ENCODE measurements around the gene BRME1. TPM values are rescaled to one million over a fixed set of nuclear protein-coding genes. Genes with fewer than 3 reads are reported as not detected.
"Not testable (repeated sequence)": the region's sequence is repeated elsewhere in the genome, so short reads cannot be mapped to it uniquely, and the experiment has no call there.

Gene BRME1
- total RNA-seq, 1 donor from 2014 or later: 0.49 TPM

GRCh38 chr19:13926715-13927114, 20.8 kb upstream of the BRME1 start:
- H3K79me2 ChIP-seq (ENCODE audit: low read depth): no peaks in the 10 kb centered on the region
- no peak for TF ChIP-seq EZH2phosphoT487 (IDR thresholded peaks at IDR 0.05)
- TF ChIP-seq, protein P1, sequence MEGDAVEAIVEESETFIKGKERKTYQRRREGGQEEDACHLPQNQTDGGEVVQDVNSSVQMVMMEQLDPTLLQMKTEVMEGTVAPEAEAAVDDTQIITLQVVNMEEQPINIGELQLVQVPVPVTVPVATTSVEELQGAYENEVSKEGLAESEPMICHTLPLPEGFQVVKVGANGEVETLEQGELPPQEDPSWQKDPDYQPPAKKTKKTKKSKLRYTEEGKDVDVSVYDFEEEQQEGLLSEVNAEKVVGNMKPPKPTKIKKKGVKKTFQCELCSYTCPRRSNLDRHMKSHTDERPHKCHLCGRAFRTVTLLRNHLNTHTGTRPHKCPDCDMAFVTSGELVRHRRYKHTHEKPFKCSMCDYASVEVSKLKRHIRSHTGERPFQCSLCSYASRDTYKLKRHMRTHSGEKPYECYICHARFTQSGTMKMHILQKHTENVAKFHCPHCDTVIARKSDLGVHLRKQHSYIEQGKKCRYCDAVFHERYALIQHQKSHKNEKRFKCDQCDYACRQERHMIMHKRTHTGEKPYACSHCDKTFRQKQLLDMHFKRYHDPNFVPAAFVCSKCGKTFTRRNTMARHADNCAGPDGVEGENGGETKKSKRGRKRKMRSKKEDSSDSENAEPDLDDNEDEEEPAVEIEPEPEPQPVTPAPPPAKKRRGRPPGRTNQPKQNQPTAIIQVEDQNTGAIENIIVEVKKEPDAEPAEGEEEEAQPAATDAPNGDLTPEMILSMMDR (IDR thresholded peaks at IDR 0.05): no peak
- TF ChIP-seq EZH2 (IDR thresholded peaks at IDR 0.05): no peak
- H3K4me1 Mint-ChIP-seq: no peaks in the 10 kb centered on the region
- H2AFZ ChIP-seq (replicated peaks): no peak overlapping the region
- H3K9ac ChIP-seq: no peak overlapping the region
- H3F3A ChIP-seq (ENCODE audit: low read depth): no peaks in the 10 kb centered on the region
- peaks cover 4% of the 10 kb centered on the region for H3K27me3 Mint-ChIP-seq (ENCODE audit: insufficient read depth, low read depth)
- H3K4me1 ChIP-seq: no peaks in the 10 kb centered on the region
- no peak overlapping the region for H3K4me2 ChIP-seq
- peak overlapping the region; percentile 21 for H3K4me3 Mint-ChIP-seq
- no peaks in the 10 kb centered on the region for H4K20me1 ChIP-seq (ENCODE audit: low read depth)
- H3K27me3 ChIP-seq: no peaks in the 10 kb centered on the region
- no peak overlapping the region for H3K4me3 ChIP-seq
- peaks cover 30% of the 10 kb centered on the region for H3K36me3 Mint-ChIP-seq
- H3K36me3 ChIP-seq: no peaks in the 10 kb centered on the region
- H3K9me3 ChIP-seq (ENCODE audit: low read depth): no peaks in the 10 kb centered on the region
- no peak overlapping the region for H3K27ac Mint-ChIP-seq
- DNase-seq (ENCODE audit: low spot score): no peak
- no peaks in the 10 kb centered on the region for H3K9me3 Mint-ChIP-seq
- H3K27ac ChIP-seq: no peak overlapping the region

- H3K9me3 Mint-ChIP-seq: peaks cover 2% of the 10 kb centered on the region
These were observed 20.1 kb upstream of the BRME1 start for GRCh38 chr19:13926010-13926409.

DNA sequence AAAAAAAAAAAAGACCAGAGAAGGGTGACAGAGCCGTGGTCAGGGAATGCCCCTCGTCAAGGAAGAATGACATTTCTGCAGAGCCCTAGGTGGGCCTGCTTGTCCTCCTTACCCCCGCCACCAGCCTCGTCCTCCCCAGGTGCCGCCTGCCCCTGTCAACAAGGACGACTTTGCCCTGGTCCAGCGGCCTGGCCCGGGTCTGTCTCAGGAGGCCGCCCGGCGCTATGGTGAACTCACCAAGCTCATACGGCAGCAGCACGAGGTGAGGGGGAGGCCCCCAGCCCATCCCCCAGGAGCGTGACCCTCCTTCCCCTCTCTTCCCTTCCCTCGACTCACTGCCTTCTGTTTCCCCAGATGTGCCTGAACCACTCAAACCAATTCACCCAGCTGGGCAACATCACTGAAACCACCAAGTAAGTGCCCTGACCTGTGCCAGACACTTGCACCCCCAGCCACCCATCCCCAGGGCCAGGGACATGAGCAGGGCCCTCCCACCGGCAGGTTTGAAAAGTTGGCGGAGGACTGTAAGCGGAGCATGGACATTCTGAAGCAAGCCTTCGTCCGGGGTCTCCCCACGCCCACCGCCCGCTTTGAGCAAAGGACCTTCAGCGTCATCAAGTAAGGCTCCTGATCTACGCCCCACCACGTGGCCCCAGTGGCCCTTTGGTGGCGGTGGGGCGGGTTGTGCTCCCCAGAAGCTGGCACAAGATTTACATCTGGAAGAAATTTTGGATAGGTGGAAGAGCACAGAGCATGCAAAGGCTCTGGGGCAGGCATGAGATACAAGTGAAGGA, 17.5 kb upstream of the BRME1 start:
- no peaks in the 10 kb centered on the region for H3K79me2 ChIP-seq (ENCODE audit: low read depth)
- no peaks in the 10 kb centered on the region for H3K4me1 ChIP-seq
- no peak overlapping the region for H3K27ac Mint-ChIP-seq
- peaks cover 4% of the 10 kb centered on the region for H3K9me3 Mint-ChIP-seq
- H3K4me1 Mint-ChIP-seq: no peaks in the 10 kb centered on the region
- no peak overlapping the region for H3K9ac ChIP-seq
- H3K27me3 ChIP-seq: no peaks in the 10 kb centered on the region
- peaks cover 4% of the 10 kb centered on the region for H3K36me3 ChIP-seq
- no peak overlapping the region for H3K4me2 ChIP-seq
- H3K9me3 ChIP-seq (ENCODE audit: low read depth): no peaks in the 10 kb centered on the region
- H3K4me3 Mint-ChIP-seq: no peak overlapping the region
- H4K20me1 ChIP-seq (ENCODE audit: low read depth): no peaks in the 10 kb centered on the region
- TF ChIP-seq, protein P1 (IDR thresholded peaks at IDR 0.05): no peak
- TF ChIP-seq EZH2phosphoT487 (IDR thresholded peaks at IDR 0.05): no peak
- no peak for TF ChIP-seq EZH2 (IDR thresholded peaks at IDR 0.05)
- peaks cover 43% of the 10 kb centered on the region for H3K36me3 Mint-ChIP-seq
- no peak overlapping the region for H3K4me3 ChIP-seq
- no peak overlapping the region for H3K27ac ChIP-seq
- DNase-seq (ENCODE audit: low spot score): no peak
- H3K27me3 Mint-ChIP-seq (ENCODE audit: insufficient read depth, low read depth): peaks cover 4% of the 10 kb centered on the region
- no peak overlapping the region for H2AFZ ChIP-seq (replicated peaks)
- H3F3A ChIP-seq (ENCODE audit: low read depth): no peaks in the 10 kb centered on the region

More at GRCh38 chr19:13926010-13926409, 20.1 kb upstream of the BRME1 start:
- H3K27ac Mint-ChIP-seq: no peak overlapping the region
- H3K9ac ChIP-seq: no peak overlapping the region
- no peaks in the 10 kb centered on the region for H3K4me1 Mint-ChIP-seq
- no peaks in the 10 kb centered on the region for H3F3A ChIP-seq (ENCODE audit: low read depth)
- peaks cover under 1% of the 10 kb centered on the region for H3K36me3 ChIP-seq
- no peak for DNase-seq (ENCODE audit: low spot score)
- TF ChIP-seq EZH2 (IDR thresholded peaks at IDR 0.05) (no peak), EZH2phosphoT487 (IDR thresholded peaks at IDR 0.05) (no peak)
- TF ChIP-seq, protein P1 (IDR thresholded peaks at IDR 0.05): no peak
- no peaks in the 10 kb centered on the region for H4K20me1 ChIP-seq (ENCODE audit: low read depth)
- H3K4me2 ChIP-seq: no peak overlapping the region
- H3K4me1 ChIP-seq: no peaks in the 10 kb centered on the region
- H3K27me3 ChIP-seq: no peaks in the 10 kb centered on the region
- H3K27ac ChIP-seq: no peak overlapping the region
- no peak overlapping the region for H3K4me3 ChIP-seq
- H3K4me3 Mint-ChIP-seq: no peak overlapping the region
- H3K9me3 ChIP-seq (ENCODE audit: low read depth): no peaks in the 10 kb centered on the region
- H3K27me3 Mint-ChIP-seq (ENCODE audit: insufficient read depth, low read depth): peaks cover 4% of the 10 kb centered on the region
- peaks cover 37% of the 10 kb centered on the region for H3K36me3 Mint-ChIP-seq
- no peaks in the 10 kb centered on the region for H3K79me2 ChIP-seq (ENCODE audit: low read depth)
- H2AFZ ChIP-seq (replicated peaks): no peak overlapping the region

DNA sequence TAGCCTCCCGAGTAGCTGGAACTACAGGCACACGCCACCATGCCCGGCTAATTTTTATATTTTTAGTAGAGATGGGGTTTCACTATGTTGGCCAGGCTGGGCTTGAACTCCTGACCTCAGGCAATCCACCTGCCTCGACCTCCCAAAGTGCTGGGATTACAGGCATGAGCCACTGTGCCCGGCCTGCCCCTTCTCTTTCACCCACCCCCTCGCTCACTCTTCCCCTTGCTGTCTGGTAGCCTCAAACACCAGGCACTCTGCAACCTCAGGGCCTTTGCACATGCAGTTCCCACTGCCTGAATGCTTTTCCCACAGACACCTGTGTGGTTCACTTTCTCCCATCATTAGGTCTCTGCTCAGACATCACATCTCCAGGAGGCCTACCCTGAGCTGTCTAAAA, 16.2 kb upstream of the BRME1 start:
- H3K79me2 ChIP-seq (ENCODE audit: low read depth); H3F3A ChIP-seq (ENCODE audit: low read depth); H3K36me3 ChIP-seq; H3K4me3 ChIP-seq; H3K4me3 Mint-ChIP-seq; H3K9ac ChIP-seq; H3K9me3 Mint-ChIP-seq; H3K4me1 ChIP-seq; H3K27ac Mint-ChIP-seq; H3K27me3 ChIP-seq; H3K27me3 Mint-ChIP-seq (ENCODE audit: insufficient read depth, low read depth); H3K4me1 Mint-ChIP-seq; H3K27ac ChIP-seq; H4K20me1 ChIP-seq (ENCODE audit: low read depth); H3K9me3 ChIP-seq (ENCODE audit: low read depth); H3K4me2 ChIP-seq; H2AFZ ChIP-seq (replicated peaks); DNase-seq (ENCODE audit: low spot score): not testable (repeated sequence)
- H3K36me3 Mint-ChIP-seq: peaks cover 38% of the 10 kb centered on the region

Data from neural progenitor cell (in vitro differentiated cells).